ENCODE data around the gene STOML1. TPM values are rescaled to one million over a fixed set of nuclear protein-coding genes. Genes with fewer than 3 reads are reported as not detected.

The STOML1 gene
- total and polyA plus RNA-seq, 10 of the 15 experiments (the other 5 are each of a cell fraction or from before 2014, with no cell fraction given) = 0.14 to 13.6 (median 8.3) TPM

DNA sequence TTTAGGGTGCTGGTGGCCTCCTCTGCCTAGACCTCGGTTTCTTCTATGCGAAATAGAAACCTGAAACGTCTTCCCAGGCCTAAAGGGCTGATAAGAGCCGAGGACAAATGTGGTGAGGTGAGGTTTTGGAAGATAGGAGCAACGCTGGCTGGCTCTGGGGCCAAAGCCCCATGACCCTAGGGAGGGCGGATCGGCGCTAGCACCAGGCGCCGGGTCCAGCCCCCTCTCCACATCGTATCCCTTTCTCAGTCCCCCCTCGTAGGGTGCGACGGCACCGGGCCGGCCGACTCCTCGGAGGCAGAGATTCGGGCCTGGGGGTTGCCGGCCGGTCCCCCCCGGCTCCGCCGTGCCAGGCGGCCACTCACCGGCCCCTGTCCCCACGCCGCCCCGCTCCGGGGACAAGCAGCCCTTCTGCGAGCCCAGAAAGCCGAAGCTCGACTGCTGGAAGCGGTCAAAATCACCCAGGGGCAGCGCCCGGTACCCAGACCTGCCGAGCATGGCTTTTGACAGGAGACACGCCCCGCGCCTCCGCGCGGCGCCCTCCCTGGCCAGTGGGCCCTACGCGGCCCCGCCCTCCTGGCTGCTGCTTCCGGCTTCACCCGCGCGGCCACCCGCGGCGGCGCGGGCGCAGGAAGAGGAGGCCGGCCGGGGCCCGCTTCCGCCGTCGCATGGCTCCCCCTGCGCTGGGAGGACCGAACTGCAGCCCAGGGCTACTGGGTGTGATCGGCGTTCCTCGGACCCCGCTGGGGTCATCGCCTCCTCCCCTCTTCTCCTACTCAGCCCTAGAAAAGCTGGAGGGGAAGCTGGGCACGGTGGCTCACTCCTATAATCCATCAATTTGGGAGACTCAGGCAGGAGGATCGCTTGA lies at the start of gene STOML1 (continued):
- TF ChIP-seq, protein P1, sequence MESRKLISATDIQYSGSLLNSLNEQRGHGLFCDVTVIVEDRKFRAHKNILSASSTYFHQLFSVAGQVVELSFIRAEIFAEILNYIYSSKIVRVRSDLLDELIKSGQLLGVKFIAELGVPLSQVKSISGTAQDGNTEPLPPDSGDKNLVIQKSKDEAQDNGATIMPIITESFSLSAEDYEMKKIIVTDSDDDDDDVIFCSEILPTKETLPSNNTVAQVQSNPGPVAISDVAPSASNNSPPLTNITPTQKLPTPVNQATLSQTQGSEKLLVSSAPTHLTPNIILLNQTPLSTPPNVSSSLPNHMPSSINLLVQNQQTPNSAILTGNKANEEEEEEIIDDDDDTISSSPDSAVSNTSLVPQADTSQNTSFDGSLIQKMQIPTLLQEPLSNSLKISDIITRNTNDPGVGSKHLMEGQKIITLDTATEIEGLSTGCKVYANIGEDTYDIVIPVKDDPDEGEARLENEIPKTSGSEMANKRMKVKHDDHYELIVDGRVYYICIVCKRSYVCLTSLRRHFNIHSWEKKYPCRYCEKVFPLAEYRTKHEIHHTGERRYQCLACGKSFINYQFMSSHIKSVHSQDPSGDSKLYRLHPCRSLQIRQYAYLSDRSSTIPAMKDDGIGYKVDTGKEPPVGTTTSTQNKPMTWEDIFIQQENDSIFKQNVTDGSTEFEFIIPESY (IDR thresholded peaks at IDR 0.05) = no peak
- peak; percentile 95 for TF ChIP-seq MAX (IDR thresholded peaks at IDR 0.05; ENCODE audit: low read depth, low read length)
- no peak for TF ChIP-seq ZBTB40 (IDR thresholded peaks at IDR 0.05; ENCODE audit: borderline replicate concordance)
- peak; percentile 73 for TF ChIP-seq NR2F1 (conservative IDR thresholded peaks at IDR 0.05)
- TF ChIP-seq CHD4 (IDR thresholded peaks at IDR 0.05) = no peak
- no peak for TF ChIP-seq FOS (IDR thresholded peaks at IDR 0.05; ENCODE audit: borderline replicate concordance, extremely low read depth, insufficient read length)
- TF ChIP-seq EGR1 (IDR thresholded peaks at IDR 0.05; ENCODE audit: borderline replicate concordance in 1 of 2, low read depth in 2 of 2, low read length in 2 of 2) = peak in 1 of 2 experiments; percentile 93; a peak in 2 of 3 replicates
- no peak for TF ChIP-seq FOXM1 (IDR thresholded peaks at IDR 0.05; ENCODE audit: low read depth, low read length)
- no peak for TF ChIP-seq E2F8 (IDR thresholded peaks at IDR 0.05; ENCODE audit: low read depth, partially characterized antibody)
- TF ChIP-seq BACH1 (IDR thresholded peaks at IDR 0.05; ENCODE audit: borderline replicate concordance) = peak; percentile 82; the same call in 1 of the 2 replicates
- no peak for TF ChIP-seq MEF2A (IDR thresholded peaks at IDR 0.05; ENCODE audit: insufficient read depth, low read depth, low read length)
- no peak; the same call in 1 of the 2 replicates for TF ChIP-seq PML (IDR thresholded peaks at IDR 0.05; ENCODE audit: low read length)
- no peak for TF ChIP-seq SMAD1 (IDR thresholded peaks at IDR 0.05; ENCODE audit: low read depth, partially characterized antibody)
- peak; percentile 75; the same call in 1 of the 2 replicates for TF ChIP-seq GABPA (IDR thresholded peaks at IDR 0.05; ENCODE audit: low read depth)
- TF ChIP-seq, protein P2, sequence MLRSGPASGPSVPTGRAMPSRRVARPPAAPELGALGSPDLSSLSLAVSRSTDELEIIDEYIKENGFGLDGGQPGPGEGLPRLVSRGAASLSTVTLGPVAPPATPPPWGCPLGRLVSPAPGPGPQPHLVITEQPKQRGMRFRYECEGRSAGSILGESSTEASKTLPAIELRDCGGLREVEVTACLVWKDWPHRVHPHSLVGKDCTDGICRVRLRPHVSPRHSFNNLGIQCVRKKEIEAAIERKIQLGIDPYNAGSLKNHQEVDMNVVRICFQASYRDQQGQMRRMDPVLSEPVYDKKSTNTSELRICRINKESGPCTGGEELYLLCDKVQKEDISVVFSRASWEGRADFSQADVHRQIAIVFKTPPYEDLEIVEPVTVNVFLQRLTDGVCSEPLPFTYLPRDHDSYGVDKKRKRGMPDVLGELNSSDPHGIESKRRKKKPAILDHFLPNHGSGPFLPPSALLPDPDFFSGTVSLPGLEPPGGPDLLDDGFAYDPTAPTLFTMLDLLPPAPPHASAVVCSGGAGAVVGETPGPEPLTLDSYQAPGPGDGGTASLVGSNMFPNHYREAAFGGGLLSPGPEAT (IDR thresholded peaks at IDR 0.05; ENCODE audit: low read depth) = no peak
- TF ChIP-seq USF1 (IDR thresholded peaks at IDR 0.05; ENCODE audit: borderline replicate concordance, extremely low read length, insufficient read depth, low read depth, low read length) = no peak
